ENCODE results near the gene DNAH14. TPM values are rescaled to one million over a fixed set of nuclear protein-coding genes. Genes with fewer than 3 reads are reported as not detected.

Gene DNAH14
- total and polyA plus RNA-seq, 2 of the 8 experiments (the other 6 are each of a cell fraction or from before 2014, with no cell fraction given), result 8.4 to 40.7 TPM

GRCh38 chr1:225119307-225119706 lies 189.8 kb downstream of the DNAH14 start:
- no peaks in the 10 kb centered on the region for H3K79me1 ChIP-seq (ENCODE audit: low read depth, low read length)
- H2AK5ac ChIP-seq (ENCODE audit: low read depth, low read length), result no peak overlapping the region
- no peak overlapping the region for H3K4ac ChIP-seq (replicated peaks; ENCODE audit: insufficient read length, low read depth, low read length)
- no peak overlapping the region for H3K9ac ChIP-seq (replicated peaks in 1 of 4; ENCODE audit: extremely low read depth in 1 of 4, low read depth in 3 of 4, low read length in 3 of 4)
- H3K23ac ChIP-seq (ENCODE audit: insufficient read length), result no peak overlapping the region
- H4K5ac ChIP-seq (ENCODE audit: insufficient read length, low read depth, low read length), result no peak overlapping the region
- 0 out of 7 replicates have a peak, but pooled peaks cover 0 to 2% (median 0%) of the 10 kb centered on the region in 4 experiments for H3K4me1 ChIP-seq (replicated peaks in 1 of 4; ENCODE audit: control insufficient read depth in 3 of 4, insufficient read depth in 4 of 4, low read length in 3 of 4)
- H3K56ac ChIP-seq (replicated peaks; ENCODE audit: insufficient read length, low read depth, low read length), result no peak overlapping the region
- H3K36me3 ChIP-seq (ENCODE audit: control insufficient read depth in 2 of 4, insufficient read depth in 4 of 4, low read length in 3 of 4), result no peaks in the 10 kb centered on the region
- H4K8ac ChIP-seq (ENCODE audit: extremely low read depth, insufficient read depth, low read length), result no peak overlapping the region
- no peak overlapping the region for H2BK15ac ChIP-seq (ENCODE audit: low read length)
- H3K27me3 ChIP-seq (replicated peaks in 1 of 4; ENCODE audit: control insufficient read depth in 3 of 4, extremely low read depth in 1 of 4, insufficient read depth in 3 of 4, low read length in 3 of 4), result no peaks in the 10 kb centered on the region
- ChIA-PET POLR2A (ENCODE audit: partially characterized antibody) (no interaction called here), CTCF (ENCODE audit: partially characterized antibody) (no interaction called here)
- no peaks in the 10 kb centered on the region for H4K20me1 ChIP-seq (replicated peaks in 1 of 2; ENCODE audit: control insufficient read depth in 1 of 2, insufficient read depth in 2 of 2, low read length in 2 of 2)
- DNase-seq (ENCODE audit: low read depth in 1 of 2, low spot score in 2 of 2) (no peak), FAIRE-seq (no peak)
- no peak overlapping the region for H3K27ac ChIP-seq (ENCODE audit: low read depth, low read length)
- no peak overlapping the region for H3K18ac ChIP-seq (ENCODE audit: extremely low read depth, low read length)
- no peak overlapping the region for H3K4me2 ChIP-seq (ENCODE audit: insufficient read depth in 1 of 2, low read depth in 2 of 2, low read length in 2 of 2)
- no peaks in the 10 kb centered on the region for H3K79me2 ChIP-seq (ENCODE audit: control insufficient read depth in 1 of 2, insufficient read depth in 2 of 2, low read length in 2 of 2)
- no peak overlapping the region for H3K4me3 ChIP-seq (ENCODE audit: extremely low read depth in 1 of 4, insufficient read depth in 2 of 4, low read depth in 3 of 4, low read length in 4 of 4)
- WGBS, 2 experiments (ENCODE audit: extremely low coverage in 1 of 2, insufficient coverage in 1 of 2, insufficient read length in 1 of 2, insufficient replicate concordance in 2 of 2, low coverage in 1 of 2, low lambda C conversion rate in 2 of 2, missing lambda C conversion rate in 1 of 2), result 64% methylated on average over 3 of the region's 3 CpGs; no CpG with 5 or more reads in 1 of the 2 experiments
- H2BK12ac ChIP-seq (ENCODE audit: low read depth, low read length), result no peak overlapping the region
- H4K91ac ChIP-seq (replicated peaks; ENCODE audit: insufficient read length, low read length), result no peak overlapping the region
- H3K23me2 ChIP-seq (ENCODE audit: low read depth, low read length), result no peaks in the 10 kb centered on the region
- no peak overlapping the region for H2AFZ ChIP-seq (ENCODE audit: low read length)
- no peak overlapping the region for H2BK20ac ChIP-seq (ENCODE audit: low read length)
- H2BK5ac ChIP-seq (ENCODE audit: low read depth, low read length), result no peak overlapping the region
- no peak overlapping the region for H3K14ac ChIP-seq (ENCODE audit: insufficient read length)
- H3K9me3 ChIP-seq (ENCODE audit: insufficient read depth in 2 of 2, low read depth in 1 of 2, low read length in 1 of 2), result no peaks in the 10 kb centered on the region
- H2BK120ac ChIP-seq (replicated peaks; ENCODE audit: low read depth, low read length), result no peak overlapping the region
- TF ChIP-seq EGR1 (IDR thresholded peaks at IDR 0.05; ENCODE audit: borderline replicate concordance, low read depth, low read length) (no peak), KDM5A (IDR thresholded peaks at IDR 0.05; ENCODE audit: low read length) (no peak), GABPA (IDR thresholded peaks at IDR 0.05; ENCODE audit: borderline replicate concordance, insufficient read depth, low read length) (no peak), SRF (IDR thresholded peaks at IDR 0.05; ENCODE audit: low read depth, low read length) (no peak), RBBP5 (IDR thresholded peaks at IDR 0.05; ENCODE audit: borderline replicate concordance, low read depth, low read length) (no peak), RNF2 (IDR thresholded peaks at IDR 0.05; ENCODE audit: borderline replicate concordance, low read depth, low read length, missing control alignments, poor library complexity, severe bottlenecking) (no peak), BACH1 (IDR thresholded peaks at IDR 0.05; ENCODE audit: low read length) (no peak), YY1 (IDR thresholded peaks at IDR 0.05; ENCODE audit: low read depth, low read length) (no peak), TAF7 (optimal IDR thresholded peaks at IDR 0.05; ENCODE audit: borderline replicate concordance, low read depth, low read length) (no peak), HDAC6 (IDR thresholded peaks at IDR 0.05; ENCODE audit: low read depth, low read length) (no peak), SIN3A (conservative IDR thresholded peaks at IDR 0.05 in 1 of 2, IDR thresholded peaks at IDR 0.05 in 1 of 2; ENCODE audit: low read depth in 1 of 2, low read length in 2 of 2) (no peak)
- TF ChIP-seq, protein P1, sequence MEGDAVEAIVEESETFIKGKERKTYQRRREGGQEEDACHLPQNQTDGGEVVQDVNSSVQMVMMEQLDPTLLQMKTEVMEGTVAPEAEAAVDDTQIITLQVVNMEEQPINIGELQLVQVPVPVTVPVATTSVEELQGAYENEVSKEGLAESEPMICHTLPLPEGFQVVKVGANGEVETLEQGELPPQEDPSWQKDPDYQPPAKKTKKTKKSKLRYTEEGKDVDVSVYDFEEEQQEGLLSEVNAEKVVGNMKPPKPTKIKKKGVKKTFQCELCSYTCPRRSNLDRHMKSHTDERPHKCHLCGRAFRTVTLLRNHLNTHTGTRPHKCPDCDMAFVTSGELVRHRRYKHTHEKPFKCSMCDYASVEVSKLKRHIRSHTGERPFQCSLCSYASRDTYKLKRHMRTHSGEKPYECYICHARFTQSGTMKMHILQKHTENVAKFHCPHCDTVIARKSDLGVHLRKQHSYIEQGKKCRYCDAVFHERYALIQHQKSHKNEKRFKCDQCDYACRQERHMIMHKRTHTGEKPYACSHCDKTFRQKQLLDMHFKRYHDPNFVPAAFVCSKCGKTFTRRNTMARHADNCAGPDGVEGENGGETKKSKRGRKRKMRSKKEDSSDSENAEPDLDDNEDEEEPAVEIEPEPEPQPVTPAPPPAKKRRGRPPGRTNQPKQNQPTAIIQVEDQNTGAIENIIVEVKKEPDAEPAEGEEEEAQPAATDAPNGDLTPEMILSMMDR (IDR thresholded peaks at IDR 0.05; ENCODE audit: control extremely low read depth in 1 of 3, insufficient read depth in 1 of 3, low read depth in 1 of 3, low read length in 3 of 3), result no peak

Measured in H1 (cell line).